GM21723 (cell line): ENCODE measurements around the gene SLC45A3.
"Not testable (repeated sequence)": the region's sequence is repeated elsewhere in the genome, so short reads cannot be mapped to it uniquely, and the experiment has no call there.

ENCODE experiments used
- ATAC-seq: cut with Tn5 transposase; IDR thresholded peaks from one replicate; pipeline ENCODE4 v1.9.1; 2021; ENCODE audit warnings: mild to moderate bottlenecking, moderate library complexity; ENCODE audit not compliant: unreplicated experiment

Gene SLC45A3

GRCh38 chr1:205637854-205638468 lies 42.3 kb downstream of the SLC45A3 start:
- no peak for ATAC-seq

- ATAC-seq = no peak
Measured at GRCh38 chr1:205636732-205637131, 43.6 kb downstream of the SLC45A3 start.

GRCh38 chr1:205636138-205636530 lies 44.2 kb downstream of the SLC45A3 start:
- not testable (repeated sequence) for ATAC-seq

DNA sequence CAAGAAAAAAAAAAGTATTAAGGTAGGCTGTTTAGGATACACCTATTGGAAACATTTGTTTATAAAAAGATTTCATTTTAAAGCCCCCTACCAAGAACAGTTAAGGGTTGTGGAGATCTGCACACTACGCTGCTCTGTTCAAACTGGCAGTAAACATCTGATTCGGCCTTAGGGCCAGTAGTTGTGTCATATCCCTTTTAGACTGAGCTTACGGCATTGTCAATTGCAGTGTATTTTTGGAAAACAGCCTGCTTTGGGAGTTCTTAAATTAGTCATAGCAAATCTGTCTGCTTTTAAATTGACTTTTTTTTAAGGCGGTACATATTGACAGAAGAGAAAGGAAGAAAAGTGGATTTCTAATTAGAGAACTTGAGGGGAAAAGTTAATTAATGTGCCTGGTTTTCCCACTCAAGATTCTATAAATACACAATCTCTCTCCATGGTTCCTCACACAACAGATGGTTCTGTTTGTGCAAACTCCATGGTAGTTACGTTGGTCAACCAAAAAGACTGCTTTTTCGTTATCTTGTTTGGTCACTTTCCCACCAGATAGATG lies 46.8 kb downstream of the SLC45A3 start:
- ATAC-seq = no peak

DNA sequence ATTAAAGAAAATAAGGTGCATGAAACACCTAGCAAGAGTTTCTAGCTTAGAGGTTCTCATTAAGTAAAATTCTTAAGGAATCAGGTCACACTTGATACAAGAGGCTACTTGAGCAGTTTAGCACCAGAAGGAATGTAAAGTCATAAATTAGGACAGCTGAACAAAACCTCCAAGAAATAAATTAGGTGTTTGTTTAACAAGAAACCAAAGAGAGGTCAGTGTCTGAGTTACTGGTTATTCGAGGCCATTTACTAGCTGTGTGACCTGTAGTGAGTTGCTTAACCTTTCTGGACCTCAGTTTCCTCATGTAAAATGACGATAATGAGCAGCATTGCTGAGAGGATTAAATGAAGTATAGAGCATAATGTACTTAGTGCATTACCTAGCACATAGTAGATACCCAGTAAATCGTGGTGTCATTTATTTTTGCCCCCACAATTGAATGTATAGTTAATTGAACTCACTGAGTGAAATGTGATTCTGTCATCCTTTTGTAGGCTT lies 47.6 kb downstream of the SLC45A3 start:
- ATAC-seq = no peak

DNA sequence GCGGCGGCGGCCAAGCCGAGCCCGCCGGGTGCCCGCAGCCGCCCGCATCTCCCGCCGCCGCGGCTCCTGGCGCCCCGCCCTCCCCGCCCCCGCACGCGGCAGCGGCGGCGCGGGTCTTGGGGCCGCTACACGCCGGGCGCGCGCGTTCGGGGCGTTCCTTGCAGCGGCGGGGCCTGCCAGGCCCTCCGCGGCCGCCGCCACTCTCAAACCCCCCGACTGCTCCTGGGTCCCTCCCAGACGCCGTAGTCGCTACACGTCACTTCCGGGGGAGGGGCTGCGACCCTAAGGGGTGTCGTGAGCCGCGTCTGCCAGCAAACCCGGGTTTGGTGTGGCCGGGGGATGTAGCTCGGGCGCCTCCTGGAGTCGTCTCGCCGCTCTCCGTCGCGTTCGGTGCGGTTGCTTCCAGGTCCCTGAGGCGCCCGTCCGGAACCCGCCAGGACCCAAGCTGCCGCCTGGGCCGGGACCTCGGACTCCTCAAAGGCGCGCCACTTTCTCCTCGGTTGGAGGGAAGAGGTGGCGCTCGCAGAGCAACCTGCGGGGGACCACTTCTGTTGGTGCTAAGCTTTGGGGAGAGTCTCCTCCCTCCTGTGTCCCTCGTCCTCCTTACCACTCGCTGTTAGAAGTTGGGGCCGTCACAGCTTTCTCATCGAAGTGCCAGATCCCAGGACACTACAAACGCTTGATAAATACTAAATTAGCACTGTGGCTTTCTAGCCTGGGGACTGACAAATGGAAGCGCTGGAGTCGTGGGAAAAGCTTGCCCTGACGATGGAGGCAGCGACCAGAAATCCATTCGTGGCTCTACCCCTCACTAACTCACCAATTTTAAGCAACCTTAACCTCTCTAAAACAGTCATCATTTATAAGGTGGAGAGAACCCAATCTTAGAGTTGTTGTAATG lies 48.3 kb downstream of the SLC45A3 start, which contains the start of gene ELK4:
Gene ELK4, minus strand, starts transcription at position 244 of the 901 bp plus-strand sequence. CDS start 8,129 bp downstream, outside the sequence.
- peak; percentile 84 for ATAC-seq

DNA sequence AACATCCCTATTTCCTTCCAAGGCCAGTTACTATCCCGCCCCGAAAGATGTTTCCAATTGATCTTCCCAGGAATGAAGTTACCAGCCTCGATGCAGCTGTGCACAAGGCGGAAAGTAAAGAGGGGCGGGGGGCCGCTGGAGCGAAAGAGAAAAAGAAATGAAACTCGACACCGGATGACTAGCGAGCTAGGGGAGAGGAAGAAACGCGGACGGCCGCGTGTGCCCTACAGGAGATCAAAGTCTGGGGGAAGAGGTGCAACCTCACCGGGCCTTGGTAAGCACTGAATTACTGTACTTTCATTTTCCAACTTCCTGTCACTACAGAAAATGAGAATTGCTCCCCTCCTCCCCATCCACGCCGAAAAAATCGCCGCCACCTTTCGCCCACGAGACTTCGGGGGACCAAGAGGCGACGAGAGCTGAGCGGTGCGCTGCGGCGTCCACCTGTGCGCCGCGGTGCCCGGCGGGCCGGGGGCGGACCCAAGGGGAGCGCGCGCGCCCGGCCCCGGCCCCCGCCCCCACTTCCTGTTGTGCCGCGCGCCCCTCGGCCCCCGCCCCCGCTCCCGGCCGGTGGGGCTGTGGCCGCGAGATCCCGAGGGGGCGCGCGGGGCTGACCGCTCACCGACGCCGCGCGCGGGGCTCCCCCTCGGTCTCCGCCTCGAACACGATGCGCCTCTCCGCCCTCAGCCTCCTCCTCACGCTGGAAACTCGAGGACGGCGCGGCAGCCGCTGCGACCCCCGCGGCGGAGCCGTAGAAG lies 49.1 kb downstream of the SLC45A3 start:
- ATAC-seq = peak; percentile 66

GRCh38 chr1:205630651-205631009 lies 49.7 kb downstream of the SLC45A3 start:
- no peak for ATAC-seq

- ATAC-seq = no peak
Measured at GRCh38 chr1:205630241-205630640, 50.1 kb downstream of the SLC45A3 start.

- ATAC-seq = no peak
Measured at GRCh38 chr1:205629751-205630150, 50.6 kb downstream of the SLC45A3 start.

DNA sequence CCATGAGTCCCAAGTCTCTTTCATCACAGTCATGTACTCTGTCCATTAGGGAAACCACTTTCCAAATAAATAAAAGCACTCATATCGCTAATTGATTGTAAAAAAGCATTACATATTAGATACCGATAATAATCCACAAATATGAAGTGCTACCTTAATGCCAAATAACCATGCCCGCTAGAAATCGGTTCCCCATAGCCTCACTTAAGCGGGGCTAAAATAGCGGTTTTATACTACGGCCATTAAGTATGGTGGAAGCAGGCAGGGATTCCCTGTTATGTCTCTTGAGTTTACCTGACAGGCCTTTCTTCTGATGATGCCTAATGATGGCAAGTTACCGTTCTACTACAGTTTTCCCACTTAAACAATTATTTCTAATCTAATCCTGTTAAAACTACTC lies 52.4 kb downstream of the SLC45A3 start:
- no peak for ATAC-seq

DNA sequence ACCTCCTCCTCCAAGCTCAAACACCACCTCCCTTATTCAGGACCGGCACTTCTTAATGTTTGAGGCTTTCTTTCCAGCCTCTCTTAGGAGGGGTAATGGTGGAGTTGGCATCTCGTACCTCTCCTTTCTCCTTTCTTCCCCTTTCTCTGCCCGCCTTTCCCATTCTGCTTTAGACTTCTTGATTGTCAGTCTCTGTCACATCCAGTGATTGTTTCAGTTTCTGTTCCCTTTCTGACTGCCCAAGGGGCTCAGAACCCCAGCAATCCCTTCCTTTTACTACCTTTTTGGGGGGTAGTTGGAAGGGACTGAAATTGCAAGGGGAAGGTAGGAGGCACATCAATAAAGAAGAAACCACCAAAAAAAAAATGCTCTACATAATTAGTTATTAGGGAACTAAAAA lies 54.1 kb downstream of the SLC45A3 start:
- no peak for ATAC-seq

GRCh38 chr1:205623646-205624045 lies 56.7 kb downstream of the SLC45A3 start:
- ATAC-seq = no peak

- ATAC-seq = no peak
Measured at GRCh38 chr1:205620269-205620668, 60.0 kb downstream of the SLC45A3 start.

GRCh38 chr1:205619376-205619775 lies 60.9 kb downstream of the SLC45A3 start:
- ATAC-seq = no peak

DNA sequence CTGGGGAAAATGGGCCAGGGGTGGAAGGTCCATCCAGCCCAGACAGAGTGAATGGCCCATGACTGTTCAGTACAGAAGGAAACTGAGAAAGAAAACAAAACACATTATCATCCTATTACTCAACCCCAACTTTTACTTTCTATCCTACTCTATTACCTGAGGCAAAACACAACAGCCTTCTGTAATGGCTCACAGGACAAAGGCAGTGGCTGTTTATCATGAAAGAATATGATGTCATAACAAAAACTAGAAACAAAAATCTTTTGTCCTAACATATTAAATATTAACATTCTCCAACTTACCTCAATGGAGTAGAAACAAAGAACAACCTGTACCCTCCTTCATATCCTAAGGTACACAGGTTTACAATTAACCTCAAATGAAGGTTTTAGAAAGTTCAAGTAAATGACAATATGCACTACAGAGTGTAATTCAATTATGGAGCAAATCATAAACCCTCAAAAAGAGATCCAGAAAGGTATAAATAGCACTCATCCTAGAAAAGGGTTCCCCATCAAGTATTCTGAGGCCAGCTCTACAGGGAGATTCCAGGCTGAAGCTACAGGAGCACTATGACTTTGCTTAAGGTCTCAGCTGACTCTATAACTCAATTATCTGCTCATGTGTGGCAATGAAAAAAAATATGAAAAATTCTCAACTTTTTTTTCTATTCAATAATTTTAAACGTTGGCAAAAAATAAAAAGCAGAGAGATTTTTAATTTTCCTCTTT lies 63.6 kb downstream of the SLC45A3 start:
- peak; percentile 81 for ATAC-seq

GRCh38 chr1:205615789-205616188 lies 64.5 kb downstream of the SLC45A3 start:
- ATAC-seq = no peak

- no peak for ATAC-seq
Measured at GRCh38 chr1:205613854-205614412, 66.4 kb downstream of the SLC45A3 start.

DNA sequence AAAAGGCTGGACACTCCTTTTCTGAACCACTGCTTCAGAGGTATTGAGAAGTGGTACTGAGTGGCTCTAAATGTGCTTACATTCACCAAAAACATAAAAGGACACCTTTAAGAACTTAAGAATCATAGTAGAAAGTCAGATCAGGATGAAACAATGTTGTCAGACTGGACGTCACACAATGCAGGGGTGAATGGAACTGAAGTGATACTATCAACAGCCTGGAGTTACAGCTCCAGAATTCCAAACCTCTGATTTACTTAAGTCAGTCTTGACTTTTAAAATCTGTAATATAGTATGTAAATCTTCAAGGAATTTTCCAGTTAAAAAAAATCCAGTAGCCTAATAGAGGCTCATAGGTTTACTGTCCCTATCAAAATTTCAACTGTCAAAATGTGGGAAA lies 67.8 kb downstream of the SLC45A3 start:
- ATAC-seq = no peak

- ATAC-seq = no peak
Measured at GRCh38 chr1:205612104-205612503, 68.2 kb downstream of the SLC45A3 start.
